ENCODE data around the gene BORA. TPM values are rescaled to one million over a fixed set of nuclear protein-coding genes. Genes with fewer than 3 reads are reported as not detected.
A peak's percentile ranks its signal among the peaks of the same experiment; 100 is the strongest.
"Not testable (repeated sequence)": the region's sequence is repeated elsewhere in the genome, so short reads cannot be mapped to it uniquely, and the experiment has no call there.

Gene BORA
- total RNA-seq, 2 experiments from 2014 or later = 20.8 to 21.2 TPM

DNA sequence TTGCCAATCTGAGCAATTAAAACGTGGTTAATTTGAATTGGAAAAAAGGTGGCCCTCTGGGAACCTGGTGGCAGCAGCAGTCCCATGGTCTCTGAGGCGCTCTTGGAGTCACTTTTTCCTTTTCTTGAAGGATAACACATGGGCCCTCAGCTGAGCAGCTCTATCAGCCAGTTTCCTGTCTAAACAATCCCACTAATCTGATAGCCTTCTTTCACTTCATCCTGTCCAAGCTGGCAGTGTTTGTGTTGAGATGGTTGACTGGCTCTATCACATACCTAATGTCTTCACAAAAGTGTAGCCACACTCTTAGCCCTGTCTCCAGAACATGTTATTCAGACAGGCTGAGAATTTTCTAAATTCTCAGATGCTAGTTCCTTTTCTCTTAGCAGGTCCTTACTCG is 10.9 kb upstream of the BORA start:
- H3K9me3 Mint-ChIP-seq (ENCODE audit: low read depth) = peaks cover 5% of the 10 kb centered on the region
- peaks cover 16% of the 10 kb centered on the region for H3K4me1 Mint-ChIP-seq
- CTCF ChIA-PET = no interaction called here
- intact Hi-C loops (cut with DNase I, micrococcal nuclease) = no loop called here
- no peak overlapping the region for H3K27ac Mint-ChIP-seq
- ATAC-seq (no peak), DNase-seq (no peak)
- H3K4me3 Mint-ChIP-seq = no peak overlapping the region
- peaks cover 86% of the 10 kb centered on the region for H3K36me3 Mint-ChIP-seq (ENCODE audit: low read depth)
- POLR2A ChIA-PET = no interaction called here
- H3K27me3 Mint-ChIP-seq = no peaks in the 10 kb centered on the region

DNA sequence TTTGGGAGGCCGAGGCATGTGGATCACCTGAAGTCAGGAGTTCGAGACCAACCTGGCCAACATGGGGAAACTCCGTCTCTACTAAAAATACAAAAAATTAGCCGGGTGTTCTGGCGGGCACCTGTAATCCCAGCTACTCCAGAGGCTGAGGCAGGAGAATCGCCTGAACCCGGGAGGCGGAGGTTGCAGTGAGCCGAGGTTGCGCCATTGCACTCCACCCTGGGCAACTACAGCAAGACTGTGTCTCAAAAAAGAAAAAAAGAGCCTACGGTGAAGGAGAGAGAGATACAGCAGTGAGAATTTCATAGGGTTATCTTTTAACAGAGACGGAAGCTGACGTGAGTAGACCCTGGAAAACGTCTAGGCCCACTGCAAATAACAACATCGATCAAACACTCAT is 1.5 kb upstream of the BORA start:
- H3K27ac Mint-ChIP-seq = peak overlapping the region; percentile 85
- H3K4me3 Mint-ChIP-seq = peak overlapping the region; percentile 91
- CTCF ChIA-PET = interaction anchor here (0.7 kb wide), 1 partner anchor 17 kb away, joined by 4 read pairs; no protein-coding TSS in a partner anchor
- intact Hi-C loops (cut with DNase I, micrococcal nuclease) = loop anchor here in 1 of 2 experiments (2.0 to 5.0 kb wide), 2 partner anchors 83 to 1406 kb away; partner anchors contain the start of gene KLF12
- DNase-seq; ATAC-seq; POLR2A ChIA-PET; H3K27me3 Mint-ChIP-seq; H3K9me3 Mint-ChIP-seq (ENCODE audit: low read depth): not testable (repeated sequence)
- peaks cover 48% of the 10 kb centered on the region for H3K36me3 Mint-ChIP-seq (ENCODE audit: low read depth)
- H3K4me1 Mint-ChIP-seq = peaks cover 39% of the 10 kb centered on the region

DNA sequence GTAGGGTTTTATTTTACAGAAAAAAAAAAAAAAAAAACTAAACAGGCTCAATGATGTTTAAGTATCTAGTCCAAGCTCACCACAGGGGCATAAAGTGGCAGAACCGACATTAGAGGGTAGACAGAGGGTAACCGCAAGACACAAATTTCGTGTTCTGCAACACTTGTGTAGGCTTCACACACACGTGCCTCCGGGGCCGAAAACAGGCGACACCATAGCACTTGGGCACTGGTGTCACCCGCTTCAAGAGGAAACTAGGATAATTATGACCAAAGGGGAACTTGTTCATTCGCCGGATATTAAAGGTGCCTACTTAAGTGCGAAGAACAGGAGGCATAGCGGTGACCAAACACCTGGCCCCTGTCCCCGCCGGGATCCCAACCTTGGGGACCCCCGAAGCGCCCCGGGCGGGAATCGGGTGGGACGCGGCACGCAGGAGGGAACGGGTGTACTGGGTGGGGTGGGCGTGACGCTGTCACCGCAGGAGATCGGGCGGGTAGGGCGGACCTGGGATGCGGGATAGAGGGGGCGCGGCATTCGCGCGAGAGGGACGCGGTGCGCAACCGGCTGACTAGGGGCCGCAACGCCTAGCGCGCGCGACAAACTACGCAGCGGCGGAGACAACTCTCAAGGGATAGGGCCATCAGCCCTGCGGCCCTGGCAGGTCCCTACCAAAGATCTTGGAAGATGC is 852 bp upstream of the BORA start:
- CTCF ChIA-PET = interaction anchor here (0.7 kb wide), 1 partner anchor 17 kb away, joined by 4 read pairs; no protein-coding TSS in a partner anchor

DNA sequence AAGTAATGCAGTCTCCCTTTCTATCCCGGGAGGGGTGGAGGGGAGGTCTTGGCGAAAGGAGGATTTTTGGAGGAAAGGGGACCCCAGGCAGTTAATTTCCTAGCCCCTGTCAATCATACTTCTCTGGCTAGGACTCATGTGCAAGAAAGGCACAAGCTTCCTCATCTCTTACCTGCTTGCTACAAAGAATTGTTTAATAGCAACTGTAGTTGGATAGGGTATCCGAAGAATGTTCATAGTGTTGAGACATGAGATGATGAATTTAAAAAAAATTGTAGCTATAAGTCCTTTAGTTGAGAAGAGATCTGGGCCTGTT is 525 bp downstream of the BORA start:
- ATAC-seq = no peak
- no peak for DNase-seq
- Mint-ChIP-seq H3K4me1 (peaks cover 35% of the 10 kb centered on the region), H3K9me3 (ENCODE audit: low read depth) (no peaks in the 10 kb centered on the region), H3K27ac (peak overlapping the region; percentile 89), H3K36me3 (ENCODE audit: low read depth) (peaks cover 45% of the 10 kb centered on the region), H3K27me3 (no peaks in the 10 kb centered on the region), H3K4me3 (peak overlapping the region; percentile 91)
- CTCF ChIA-PET = interaction anchor here (1.0 kb wide), 1 partner anchor 38 kb away, joined by 3 read pairs; no protein-coding TSS in a partner anchor
- intact Hi-C loops (cut with DNase I, micrococcal nuclease) = loop anchor here in 1 of 2 experiments (5.0 kb wide), 1 partner anchor 1404 kb away; the partner anchor contains the start of gene KLF12
- POLR2A ChIA-PET = no interaction called here

More for the DNA sequence above, 852 bp upstream of the BORA start:
- POLR2A ChIA-PET = no interaction called here
- peak; percentile 66 for DNase-seq
- intact Hi-C loops (cut with DNase I, micrococcal nuclease) = loop anchor here (1.0 to 5.0 kb wide), 4 partner anchors 54 to 1405 kb away; partner anchors contain the start of genes DIS3 (in 2 of the 2) and KLF12 (in 1 of the 2)
- peak overlapping the region; percentile 91 for H3K4me3 Mint-ChIP-seq
- H3K9me3 Mint-ChIP-seq (ENCODE audit: low read depth) = no peaks in the 10 kb centered on the region
- peaks cover 39% of the 10 kb centered on the region for H3K4me1 Mint-ChIP-seq
- no peaks in the 10 kb centered on the region for H3K27me3 Mint-ChIP-seq
- peak overlapping the region; percentile 85 for H3K27ac Mint-ChIP-seq
- H3K36me3 Mint-ChIP-seq (ENCODE audit: low read depth) = peaks cover 48% of the 10 kb centered on the region
- peak; percentile 27 for ATAC-seq

DNA sequence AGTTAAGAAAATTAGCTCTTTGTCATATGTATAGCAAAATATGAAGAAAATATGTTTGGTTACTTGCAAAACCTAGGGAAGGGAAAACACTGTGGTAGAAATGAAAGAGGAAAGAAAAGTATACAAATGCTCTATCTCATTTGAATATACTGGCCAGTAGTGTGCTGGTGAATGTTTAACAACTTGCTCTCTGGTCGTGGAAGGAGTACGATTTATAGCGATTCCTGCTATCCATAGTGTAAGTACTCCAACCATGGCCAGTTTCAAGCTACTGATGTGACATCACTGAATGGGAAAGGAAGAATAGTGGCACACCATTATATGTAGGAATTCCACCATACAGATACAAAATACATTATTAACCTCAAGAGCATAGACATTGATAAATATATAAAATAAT is 9.3 kb downstream of the BORA start:
- H3K27ac Mint-ChIP-seq = no peak overlapping the region
- POLR2A ChIA-PET = interaction anchor here (0.6 kb wide), 1 partner anchor 1321 kb away, joined by 5 read pairs; no protein-coding TSS in a partner anchor
- CTCF ChIA-PET = no interaction called here
- intact Hi-C loops (cut with DNase I, micrococcal nuclease) = no loop called here
- no peak overlapping the region for H3K4me3 Mint-ChIP-seq
- H3K36me3 Mint-ChIP-seq (ENCODE audit: low read depth) = peaks cover 46% of the 10 kb centered on the region
- H3K4me1 Mint-ChIP-seq = peaks cover 10% of the 10 kb centered on the region
- no peaks in the 10 kb centered on the region for H3K9me3 Mint-ChIP-seq (ENCODE audit: low read depth)
- no peaks in the 10 kb centered on the region for H3K27me3 Mint-ChIP-seq
- no peak for ATAC-seq
- no peak for DNase-seq

DNA sequence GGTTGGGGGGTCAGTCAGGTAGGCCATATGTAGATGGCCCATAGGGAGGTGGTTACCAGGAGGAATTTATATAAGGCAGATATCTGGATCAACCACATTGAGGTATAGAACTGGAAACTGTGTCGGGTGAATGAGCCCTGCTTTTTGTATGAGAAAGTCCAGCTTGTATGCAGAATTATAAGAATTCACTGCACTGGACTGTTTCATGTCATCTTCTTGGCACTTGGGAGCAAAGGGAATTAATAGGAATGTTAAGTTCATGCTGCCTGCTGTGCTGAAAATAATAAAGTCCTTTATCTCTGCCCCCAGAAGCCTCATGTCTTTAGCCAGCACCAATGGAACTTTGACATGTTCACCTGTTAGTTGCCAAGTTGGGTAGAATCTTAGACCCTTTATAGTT is 12.3 kb downstream of the BORA start:
- CTCF ChIA-PET = interaction anchor here (1.3 kb wide), 1 partner anchor 27 kb away, joined by 3 read pairs; no protein-coding TSS in a partner anchor
- Mint-ChIP-seq H3K27ac (no peak overlapping the region), H3K36me3 (ENCODE audit: low read depth) (peaks cover 42% of the 10 kb centered on the region)

DNA sequence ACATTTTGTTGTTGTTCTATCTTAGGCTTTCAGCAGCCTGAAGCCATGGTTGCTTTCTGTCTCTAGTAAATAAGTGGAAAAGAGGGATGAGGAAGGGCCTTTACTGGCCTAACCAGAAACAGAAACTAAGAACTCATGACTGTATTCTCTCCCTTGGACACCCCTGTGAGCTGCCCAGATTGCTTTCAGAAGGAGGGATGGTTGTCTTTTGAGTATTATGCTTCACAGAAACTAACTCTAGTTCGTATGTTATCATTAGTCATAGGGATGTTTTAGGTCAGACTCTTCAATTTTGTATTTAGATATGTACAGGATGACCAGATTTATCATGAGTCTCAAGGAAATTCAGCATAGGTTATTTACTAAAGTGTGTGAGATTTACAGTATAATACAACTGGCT is 17.5 kb downstream of the BORA start:
- ATAC-seq = peak; percentile 73
- H3K36me3 Mint-ChIP-seq (ENCODE audit: low read depth) = peaks cover 45% of the 10 kb centered on the region

More for the DNA sequence above, 12.3 kb downstream of the BORA start:
- Mint-ChIP-seq H3K27me3 (no peaks in the 10 kb centered on the region), H3K4me1 (peaks cover 10% of the 10 kb centered on the region), H3K4me3 (no peak overlapping the region), H3K9me3 (ENCODE audit: low read depth) (no peaks in the 10 kb centered on the region)
- intact Hi-C loops (cut with DNase I, micrococcal nuclease) = no loop called here
- POLR2A ChIA-PET = no interaction called here
- ATAC-seq (no peak), DNase-seq (no peak)

DNA sequence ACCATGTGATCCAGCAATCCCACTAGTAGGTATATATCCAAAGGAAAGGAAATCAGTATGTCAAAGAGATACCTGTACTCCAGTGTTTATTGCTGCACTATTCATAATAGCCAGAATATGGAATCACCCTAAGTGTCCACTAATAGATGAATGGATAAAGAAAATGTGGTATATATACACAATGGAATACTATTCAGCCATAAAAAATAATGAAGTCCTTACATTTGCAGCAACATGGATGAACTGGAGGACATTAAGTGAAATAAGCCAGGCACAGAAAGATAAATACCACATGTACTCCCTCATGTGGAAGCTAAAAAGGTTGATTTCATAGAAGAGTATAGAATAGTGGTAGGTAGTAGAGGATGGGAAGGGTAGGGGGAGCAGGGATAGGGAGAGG is 23.5 kb downstream of the BORA start:
- Mint-ChIP-seq H3K9me3 (ENCODE audit: low read depth) (no peaks in the 10 kb centered on the region), H3K4me3 (no peak overlapping the region), H3K27me3 (no peaks in the 10 kb centered on the region), H3K4me1 (peaks cover 18% of the 10 kb centered on the region), H3K36me3 (ENCODE audit: low read depth) (peaks cover 63% of the 10 kb centered on the region), H3K27ac (no peak overlapping the region)
- POLR2A ChIA-PET = no interaction called here
- CTCF ChIA-PET = interaction anchor here (1.0 kb wide), 1 partner anchor 16 kb away, joined by 3 read pairs; no protein-coding TSS in a partner anchor
- DNase-seq (no peak), ATAC-seq (no peak)
- intact Hi-C loops (cut with DNase I, micrococcal nuclease) = no loop called here

More for the DNA sequence above, 17.5 kb downstream of the BORA start:
- ChIA-PET CTCF (interaction anchor here (0.7 to 1.6 kb wide), 2 partner anchors 10 to 15 kb away, joined by 3 to 4 read pairs; no protein-coding TSS in a partner anchor), POLR2A (no interaction called here)
- peaks cover 29% of the 10 kb centered on the region for H3K4me1 Mint-ChIP-seq
- H3K27ac Mint-ChIP-seq = no peak overlapping the region
- no peak for DNase-seq
- H3K27me3 Mint-ChIP-seq = no peaks in the 10 kb centered on the region
- H3K4me3 Mint-ChIP-seq = no peak overlapping the region
- intact Hi-C loops (cut with DNase I, micrococcal nuclease) = no loop called here
- no peaks in the 10 kb centered on the region for H3K9me3 Mint-ChIP-seq (ENCODE audit: low read depth)

DNA sequence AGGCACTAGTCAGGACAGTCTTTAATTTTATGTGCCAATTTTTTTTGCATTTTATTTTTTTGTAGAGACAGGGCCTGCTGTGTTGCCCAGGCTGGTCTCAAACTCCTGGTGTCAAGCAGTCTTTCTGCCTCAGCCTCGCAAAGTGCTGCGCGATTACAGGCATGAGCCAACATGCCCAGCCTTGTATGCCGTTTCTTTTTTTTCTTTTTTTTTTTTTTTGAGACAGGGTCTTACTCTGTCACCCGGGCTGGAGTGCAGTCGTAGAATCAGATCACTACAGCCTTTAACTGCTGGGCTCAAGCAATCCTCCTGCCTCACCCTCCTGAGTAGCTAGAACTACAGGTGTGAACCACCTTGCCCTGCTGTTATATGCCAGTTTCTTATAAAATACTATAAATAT is 26.4 kb downstream of the BORA start:
- DNase-seq (no peak), ATAC-seq (no peak)
- ChIA-PET CTCF (no interaction called here), POLR2A (interaction anchor here (0.7 kb wide), 1 partner anchor 291 kb away, joined by 5 read pairs; no protein-coding TSS in a partner anchor)
- Mint-ChIP-seq H3K4me3 (no peak overlapping the region), H3K4me1 (peaks cover 7% of the 10 kb centered on the region), H3K9me3 (ENCODE audit: low read depth) (no peaks in the 10 kb centered on the region), H3K27me3 (no peaks in the 10 kb centered on the region), H3K36me3 (ENCODE audit: low read depth) (peaks cover 54% of the 10 kb centered on the region), H3K27ac (no peak overlapping the region)
- intact Hi-C loops (cut with DNase I, micrococcal nuclease) = no loop called here

DNA sequence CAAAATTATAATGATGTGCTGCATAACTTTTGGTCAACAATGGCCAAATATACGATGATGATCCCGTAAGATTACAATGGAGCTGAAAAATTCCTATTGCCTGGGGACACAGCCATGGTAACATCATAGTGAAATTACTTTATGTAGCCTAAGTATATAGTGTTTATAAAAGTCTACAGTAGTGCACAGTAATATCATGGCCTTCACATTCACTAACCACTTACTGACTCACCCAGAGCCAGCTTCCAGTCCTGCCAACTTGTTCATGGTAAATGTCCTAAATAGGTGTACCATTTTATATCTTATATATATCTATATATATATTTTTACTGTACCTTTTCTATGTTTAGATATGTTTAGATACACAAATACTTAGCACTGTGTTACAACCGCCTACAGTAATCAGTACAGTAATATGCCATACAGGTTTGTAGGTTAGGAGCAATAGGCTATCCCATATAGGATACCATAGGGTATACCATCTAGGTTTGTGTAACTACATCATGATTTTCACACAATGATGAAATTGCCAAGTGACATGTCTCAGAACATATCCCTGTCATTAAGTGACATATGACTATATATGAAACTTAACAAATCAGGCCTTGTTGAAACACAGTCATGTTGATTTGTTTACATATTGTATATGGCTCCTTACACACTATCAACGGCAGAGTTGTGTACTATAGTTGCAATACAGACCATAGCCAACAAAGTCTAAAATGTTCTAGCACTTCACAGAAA is 30.2 kb downstream of the BORA start:
- CTCF ChIA-PET = no interaction called here

DNA sequence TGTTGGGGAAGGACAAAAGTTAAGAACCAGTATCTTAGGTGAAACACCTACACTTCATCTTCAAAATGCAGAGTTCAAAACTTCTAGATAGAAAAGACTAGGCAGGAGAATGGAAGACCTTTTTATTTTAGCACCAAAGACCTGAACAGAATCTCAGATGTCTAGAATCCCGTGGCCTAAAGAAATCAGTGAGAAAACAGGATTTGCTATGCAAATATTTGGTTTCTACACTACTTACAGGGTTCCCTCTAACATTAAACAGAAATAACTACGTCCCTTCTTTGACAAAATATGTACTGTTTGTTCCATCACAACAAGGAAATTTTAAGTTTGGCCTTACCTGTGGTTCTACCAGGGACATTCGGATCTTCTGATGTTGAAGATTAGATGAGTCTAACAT is 32.5 kb downstream of the BORA start:
- no peaks in the 10 kb centered on the region for H3K4me1 Mint-ChIP-seq
- no peaks in the 10 kb centered on the region for H3K9me3 Mint-ChIP-seq (ENCODE audit: low read depth)
- H3K4me3 Mint-ChIP-seq = no peak overlapping the region
- intact Hi-C loops (cut with DNase I, micrococcal nuclease) = no loop called here
- H3K27ac Mint-ChIP-seq = no peak overlapping the region
- CTCF ChIA-PET = interaction anchor here (1.1 to 1.6 kb wide), 2 partner anchors 17 to 21 kb away, joined by 3 to 4 read pairs; no protein-coding TSS in a partner anchor
- DNase-seq = no peak
- ATAC-seq = no peak
- H3K27me3 Mint-ChIP-seq = no peaks in the 10 kb centered on the region
- H3K36me3 Mint-ChIP-seq (ENCODE audit: low read depth) = peaks cover 47% of the 10 kb centered on the region
- POLR2A ChIA-PET = no interaction called here

More for the DNA sequence above, 30.2 kb downstream of the BORA start:
- H3K27me3 Mint-ChIP-seq = no peaks in the 10 kb centered on the region
- H3K9me3 Mint-ChIP-seq (ENCODE audit: low read depth) = no peaks in the 10 kb centered on the region
- POLR2A ChIA-PET = no interaction called here
- intact Hi-C loops (cut with DNase I, micrococcal nuclease) = no loop called here
- H3K27ac Mint-ChIP-seq = no peak overlapping the region
- no peak overlapping the region for H3K4me3 Mint-ChIP-seq
- DNase-seq (no peak), ATAC-seq (peak; percentile 71)
- H3K4me1 Mint-ChIP-seq = no peaks in the 10 kb centered on the region
- H3K36me3 Mint-ChIP-seq (ENCODE audit: low read depth) = peaks cover 40% of the 10 kb centered on the region
